ENCODE measurements around the gene RTTN. TPM values are rescaled to one million over a fixed set of nuclear protein-coding genes. Genes with fewer than 3 reads are reported as not detected.

The RTTN gene
- total and polyA plus RNA-seq, 2 of the 13 experiments (the other 11 are each of a cell fraction or from before 2014, with no cell fraction given) = 5.4 to 18.7 TPM

- intact Hi-C loops (cut with micrococcal nuclease; ENCODE audit: unreplicated experiment) = no loop called here
- Histone ChIP-seq H3K79me2 (ENCODE audit: insufficient read depth, low read length) (no peaks in the 10 kb centered on the region), H2AFZ (ENCODE audit: low read length) (no peak overlapping the region), H3K4me2 (ENCODE audit: low read depth, low read length) (no peak overlapping the region), H3K4me1 (ENCODE audit: insufficient read depth, low read length) (peaks cover 15% of the 10 kb centered on the region), H3K27me3 (ENCODE audit: control insufficient read depth in 1 of 2, insufficient read depth in 2 of 2, low read length in 2 of 2) (peaks cover 0 to 29% of the 10 kb centered on the region in 2 experiments; a peak in 3 of 5 replicates), H4K20me1 (ENCODE audit: insufficient read depth, low read length) (no peaks in the 10 kb centered on the region), H3K27ac (ENCODE audit: extremely low read length, insufficient read depth, low read length) (no peak overlapping the region), H3K9ac (ENCODE audit: insufficient read depth, low read depth, low read length) (no peak overlapping the region), H3K9me3 (ENCODE audit: low read length) (no peaks in the 10 kb centered on the region), H3K36me3 (replicated peaks in 1 of 2; ENCODE audit: control insufficient read depth in 1 of 2, insufficient read depth in 2 of 2, low read length in 2 of 2) (no peaks in the 10 kb centered on the region), H3K4me3 (replicated peaks in 1 of 3; ENCODE audit: insufficient read depth in 1 of 3, low read depth in 2 of 3, low read length in 3 of 3) (no peak overlapping the region)
- ChIA-PET CTCF (ENCODE audit: low intra/inter-chr PET ratio, low total read pairs) (no interaction called here), POLR2A (no interaction called here)
- 61% methylated on average over 5 of the region's 5 CpGs for WGBS (ENCODE audit: low lambda C conversion rate)
- no TSS peak for BruUV-seq (replicated peaks)
- ATAC-seq (no peak), FAIRE-seq (no peak), DNase-seq (ENCODE audit: low spot score) (no peak)
- in situ Hi-C loops (cut with HindIII; ENCODE audit: extremely low pct_ligation_motif_present, low pct_unique_long_range_greater_than_20kb) = no loop called here
- TF ChIP-seq, protein P1, sequence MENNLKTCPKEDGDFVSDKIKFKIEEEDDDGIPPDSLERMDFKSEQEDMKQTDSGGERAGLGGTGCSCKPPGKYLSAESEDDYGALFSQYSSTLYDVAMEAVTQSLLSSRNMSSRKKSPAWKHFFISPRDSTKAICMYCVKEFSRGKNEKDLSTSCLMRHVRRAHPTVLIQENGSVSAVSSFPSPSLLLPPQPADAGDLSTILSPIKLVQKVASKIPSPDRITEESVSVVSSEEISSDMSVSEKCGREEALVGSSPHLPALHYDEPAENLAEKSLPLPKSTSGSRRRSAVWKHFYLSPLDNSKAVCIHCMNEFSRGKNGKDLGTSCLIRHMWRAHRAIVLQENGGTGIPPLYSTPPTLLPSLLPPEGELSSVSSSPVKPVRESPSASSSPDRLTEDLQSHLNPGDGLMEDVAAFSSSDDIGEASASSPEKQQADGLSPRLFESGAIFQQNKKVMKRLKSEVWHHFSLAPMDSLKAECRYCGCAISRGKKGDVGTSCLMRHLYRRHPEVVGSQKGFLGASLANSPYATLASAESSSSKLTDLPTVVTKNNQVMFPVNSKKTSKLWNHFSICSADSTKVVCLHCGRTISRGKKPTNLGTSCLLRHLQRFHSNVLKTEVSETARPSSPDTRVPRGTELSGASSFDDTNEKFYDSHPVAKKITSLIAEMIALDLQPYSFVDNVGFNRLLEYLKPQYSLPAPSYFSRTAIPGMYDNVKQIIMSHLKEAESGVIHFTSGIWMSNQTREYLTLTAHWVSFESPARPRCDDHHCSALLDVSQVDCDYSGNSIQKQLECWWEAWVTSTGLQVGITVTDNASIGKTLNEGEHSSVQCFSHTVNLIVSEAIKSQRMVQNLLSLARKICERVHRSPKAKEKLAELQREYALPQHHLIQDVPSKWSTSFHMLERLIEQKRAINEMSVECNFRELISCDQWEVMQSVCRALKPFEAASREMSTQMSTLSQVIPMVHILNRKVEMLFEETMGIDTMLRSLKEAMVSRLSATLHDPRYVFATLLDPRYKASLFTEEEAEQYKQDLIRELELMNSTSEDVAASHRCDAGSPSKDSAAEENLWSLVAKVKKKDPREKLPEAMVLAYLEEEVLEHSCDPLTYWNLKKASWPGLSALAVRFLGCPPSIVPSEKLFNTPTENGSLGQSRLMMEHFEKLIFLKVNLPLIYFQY (CRISPR knock-in tag; IDR thresholded peaks at IDR 0.05; ENCODE audit: borderline replicate concordance) = no peak
- TF ChIP-seq NFIC (IDR thresholded peaks at IDR 0.05; ENCODE audit: low read length) (no peak), ZFP1 (CRISPR knock-in tag; IDR thresholded peaks at IDR 0.05) (no peak), ZNF782 (CRISPR knock-in tag; IDR thresholded peaks at IDR 0.05; ENCODE audit: borderline replicate concordance) (no peak), RFX3 (CRISPR knock-in tag; IDR thresholded peaks at IDR 0.05) (no peak), ZBTB37 (CRISPR knock-in tag; IDR thresholded peaks at IDR 0.05) (no peak), DR1 (CRISPR knock-in tag; IDR thresholded peaks at IDR 0.05) (no peak), SOX5 (CRISPR knock-in tag; IDR thresholded peaks at IDR 0.05; ENCODE audit: borderline replicate concordance) (no peak), TCF12 (IDR thresholded peaks at IDR 0.05) (no peak), TCF12 (CRISPR knock-in tag; IDR thresholded peaks at IDR 0.05) (no peak), NFIB (CRISPR knock-in tag; IDR thresholded peaks at IDR 0.05; ENCODE audit: borderline replicate concordance) (no peak), MYC (CRISPR knock-in tag; IDR thresholded peaks at IDR 0.05; ENCODE audit: borderline replicate concordance) (no peak)
- TF ChIP-seq, protein P2, sequence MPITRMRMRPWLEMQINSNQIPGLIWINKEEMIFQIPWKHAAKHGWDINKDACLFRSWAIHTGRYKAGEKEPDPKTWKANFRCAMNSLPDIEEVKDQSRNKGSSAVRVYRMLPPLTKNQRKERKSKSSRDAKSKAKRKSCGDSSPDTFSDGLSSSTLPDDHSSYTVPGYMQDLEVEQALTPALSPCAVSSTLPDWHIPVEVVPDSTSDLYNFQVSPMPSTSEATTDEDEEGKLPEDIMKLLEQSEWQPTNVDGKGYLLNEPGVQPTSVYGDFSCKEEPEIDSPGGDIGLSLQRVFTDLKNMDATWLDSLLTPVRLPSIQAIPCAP (CRISPR knock-in tag; IDR thresholded peaks at IDR 0.05; ENCODE audit: low read depth) = no peak
- TF ChIP-seq, protein P3, sequence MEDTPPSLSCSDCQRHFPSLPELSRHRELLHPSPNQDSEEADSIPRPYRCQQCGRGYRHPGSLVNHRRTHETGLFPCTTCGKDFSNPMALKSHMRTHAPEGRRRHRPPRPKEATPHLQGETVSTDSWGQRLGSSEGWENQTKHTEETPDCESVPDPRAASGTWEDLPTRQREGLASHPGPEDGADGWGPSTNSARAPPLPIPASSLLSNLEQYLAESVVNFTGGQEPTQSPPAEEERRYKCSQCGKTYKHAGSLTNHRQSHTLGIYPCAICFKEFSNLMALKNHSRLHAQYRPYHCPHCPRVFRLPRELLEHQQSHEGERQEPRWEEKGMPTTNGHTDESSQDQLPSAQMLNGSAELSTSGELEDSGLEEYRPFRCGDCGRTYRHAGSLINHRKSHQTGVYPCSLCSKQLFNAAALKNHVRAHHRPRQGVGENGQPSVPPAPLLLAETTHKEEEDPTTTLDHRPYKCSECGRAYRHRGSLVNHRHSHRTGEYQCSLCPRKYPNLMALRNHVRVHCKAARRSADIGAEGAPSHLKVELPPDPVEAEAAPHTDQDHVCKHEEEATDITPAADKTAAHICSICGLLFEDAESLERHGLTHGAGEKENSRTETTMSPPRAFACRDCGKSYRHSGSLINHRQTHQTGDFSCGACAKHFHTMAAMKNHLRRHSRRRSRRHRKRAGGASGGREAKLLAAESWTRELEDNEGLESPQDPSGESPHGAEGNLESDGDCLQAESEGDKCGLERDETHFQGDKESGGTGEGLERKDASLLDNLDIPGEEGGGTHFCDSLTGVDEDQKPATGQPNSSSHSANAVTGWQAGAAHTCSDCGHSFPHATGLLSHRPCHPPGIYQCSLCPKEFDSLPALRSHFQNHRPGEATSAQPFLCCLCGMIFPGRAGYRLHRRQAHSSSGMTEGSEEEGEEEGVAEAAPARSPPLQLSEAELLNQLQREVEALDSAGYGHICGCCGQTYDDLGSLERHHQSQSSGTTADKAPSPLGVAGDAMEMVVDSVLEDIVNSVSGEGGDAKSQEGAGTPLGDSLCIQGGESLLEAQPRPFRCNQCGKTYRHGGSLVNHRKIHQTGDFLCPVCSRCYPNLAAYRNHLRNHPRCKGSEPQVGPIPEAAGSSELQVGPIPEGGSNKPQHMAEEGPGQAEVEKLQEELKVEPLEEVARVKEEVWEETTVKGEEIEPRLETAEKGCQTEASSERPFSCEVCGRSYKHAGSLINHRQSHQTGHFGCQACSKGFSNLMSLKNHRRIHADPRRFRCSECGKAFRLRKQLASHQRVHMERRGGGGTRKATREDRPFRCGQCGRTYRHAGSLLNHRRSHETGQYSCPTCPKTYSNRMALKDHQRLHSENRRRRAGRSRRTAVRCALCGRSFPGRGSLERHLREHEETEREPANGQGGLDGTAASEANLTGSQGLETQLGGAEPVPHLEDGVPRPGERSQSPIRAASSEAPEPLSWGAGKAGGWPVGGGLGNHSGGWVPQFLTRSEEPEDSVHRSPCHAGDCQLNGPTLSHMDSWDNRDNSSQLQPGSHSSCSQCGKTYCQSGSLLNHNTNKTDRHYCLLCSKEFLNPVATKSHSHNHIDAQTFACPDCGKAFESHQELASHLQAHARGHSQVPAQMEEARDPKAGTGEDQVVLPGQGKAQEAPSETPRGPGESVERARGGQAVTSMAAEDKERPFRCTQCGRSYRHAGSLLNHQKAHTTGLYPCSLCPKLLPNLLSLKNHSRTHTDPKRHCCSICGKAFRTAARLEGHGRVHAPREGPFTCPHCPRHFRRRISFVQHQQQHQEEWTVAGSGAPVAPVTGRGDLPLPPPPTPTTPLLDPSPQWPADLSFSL (CRISPR knock-in tag; IDR thresholded peaks at IDR 0.05) = no peak
These were observed 15.1 kb upstream of the RTTN start for GRCh38 chr18:70220628-70221027.
